Glutamatergic neuron (in vitro differentiated cells): ENCODE data around the gene RNF125. TPM values are rescaled to one million over a fixed set of nuclear protein-coding genes. Genes with fewer than 3 reads are reported as not detected.
"Not testable (repeated sequence)": the region's sequence is repeated elsewhere in the genome, so short reads cannot be mapped to it uniquely, and the experiment has no call there.

ENCODE experiments used
- DNase-seq: peaks from one replicate; pipeline ENCODE4 v3.0.0; 2022
- H3K27ac Mint-ChIP-seq: one replicate; pipeline ENCODE4 v1.8.0; 2020; ENCODE audit warnings: mild to moderate bottlenecking, mixed read lengths, inconsistent platforms; ENCODE audit not compliant: unreplicated experiment
- H3K27me3 Mint-ChIP-seq: one replicate; pipeline ENCODE4 v1.8.0; 2020; ENCODE audit warnings: mild to moderate bottlenecking, moderate library complexity, mixed read lengths, inconsistent platforms; ENCODE audit not compliant: unreplicated experiment
- H3K36me3 Mint-ChIP-seq: one replicate; pipeline ENCODE4 v1.8.0; 2020; ENCODE audit warnings: mild to moderate bottlenecking, mixed read lengths, inconsistent platforms; ENCODE audit not compliant: unreplicated experiment
- H3K4me1 Mint-ChIP-seq: one replicate; pipeline ENCODE4 v1.8.0; 2020; ENCODE audit warnings: mild to moderate bottlenecking, low read depth, mixed read lengths, inconsistent platforms; ENCODE audit not compliant: unreplicated experiment
- H3K4me3 Mint-ChIP-seq: one replicate; pipeline ENCODE4 v1.8.0; 2020; ENCODE audit warnings: mild to moderate bottlenecking, mixed read lengths, inconsistent platforms; ENCODE audit not compliant: unreplicated experiment
- H3K9me3 Mint-ChIP-seq: one replicate; pipeline ENCODE4 v1.8.0; 2020; ENCODE audit warnings: mild to moderate bottlenecking, moderate library complexity, mixed read lengths, inconsistent platforms; ENCODE audit not compliant: unreplicated experiment
- total RNA-seq: library from RNA; stranded (reverse); fragmentation: NEBNext Ultra II Directional; extraction: Animal tissue kit (Norgen Biotek cat#: 25700); gene quantifications from one replicate; pipeline ENCODE4 v1.2.1, GENCODE V29; 2021; ENCODE audit not compliant: unreplicated experiment
- TF ChIP-seq, protein P1 (sequence below): fragments of 200-600 bp; sonication (generic); IDR thresholded peaks from one replicate; pipeline ENCODE4 v1.5.0; 2021; ENCODE audit not compliant: partially characterized antibody, unreplicated experiment

Gene RNF125
- total RNA-seq, 1 donor from 2014 or later, result 1.5 TPM

DNA sequence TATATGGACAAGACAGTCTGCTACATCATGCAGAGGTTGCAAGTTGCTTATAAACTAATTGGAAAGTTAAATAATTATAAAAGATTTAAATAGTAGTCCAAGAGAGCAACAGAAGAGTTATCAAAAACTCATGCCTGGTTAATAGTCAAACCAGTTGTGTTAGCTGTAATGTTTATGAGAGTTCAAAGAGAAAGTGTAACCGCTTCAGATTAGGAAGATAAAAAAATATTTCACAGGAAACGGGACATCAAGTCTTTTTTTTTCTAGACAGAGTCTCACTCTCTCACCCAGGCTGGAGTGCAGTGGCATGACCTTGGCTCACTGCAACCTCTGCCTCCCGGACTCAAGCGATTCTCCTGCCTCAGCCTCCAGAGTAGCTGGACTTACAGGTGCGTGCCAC lies 34.6 kb upstream of the RNF125 start:
- H3K4me1 Mint-ChIP-seq, result no peaks in the 10 kb centered on the region
- H3K27ac Mint-ChIP-seq, result no peak overlapping the region
- no peaks in the 10 kb centered on the region for H3K27me3 Mint-ChIP-seq
- H3K4me3 Mint-ChIP-seq, result no peak overlapping the region
- TF ChIP-seq, protein P1, sequence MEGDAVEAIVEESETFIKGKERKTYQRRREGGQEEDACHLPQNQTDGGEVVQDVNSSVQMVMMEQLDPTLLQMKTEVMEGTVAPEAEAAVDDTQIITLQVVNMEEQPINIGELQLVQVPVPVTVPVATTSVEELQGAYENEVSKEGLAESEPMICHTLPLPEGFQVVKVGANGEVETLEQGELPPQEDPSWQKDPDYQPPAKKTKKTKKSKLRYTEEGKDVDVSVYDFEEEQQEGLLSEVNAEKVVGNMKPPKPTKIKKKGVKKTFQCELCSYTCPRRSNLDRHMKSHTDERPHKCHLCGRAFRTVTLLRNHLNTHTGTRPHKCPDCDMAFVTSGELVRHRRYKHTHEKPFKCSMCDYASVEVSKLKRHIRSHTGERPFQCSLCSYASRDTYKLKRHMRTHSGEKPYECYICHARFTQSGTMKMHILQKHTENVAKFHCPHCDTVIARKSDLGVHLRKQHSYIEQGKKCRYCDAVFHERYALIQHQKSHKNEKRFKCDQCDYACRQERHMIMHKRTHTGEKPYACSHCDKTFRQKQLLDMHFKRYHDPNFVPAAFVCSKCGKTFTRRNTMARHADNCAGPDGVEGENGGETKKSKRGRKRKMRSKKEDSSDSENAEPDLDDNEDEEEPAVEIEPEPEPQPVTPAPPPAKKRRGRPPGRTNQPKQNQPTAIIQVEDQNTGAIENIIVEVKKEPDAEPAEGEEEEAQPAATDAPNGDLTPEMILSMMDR, result no peak
- peaks cover 5% of the 10 kb centered on the region for H3K36me3 Mint-ChIP-seq
- no peaks in the 10 kb centered on the region for H3K9me3 Mint-ChIP-seq
- DNase-seq, result no peak

DNA sequence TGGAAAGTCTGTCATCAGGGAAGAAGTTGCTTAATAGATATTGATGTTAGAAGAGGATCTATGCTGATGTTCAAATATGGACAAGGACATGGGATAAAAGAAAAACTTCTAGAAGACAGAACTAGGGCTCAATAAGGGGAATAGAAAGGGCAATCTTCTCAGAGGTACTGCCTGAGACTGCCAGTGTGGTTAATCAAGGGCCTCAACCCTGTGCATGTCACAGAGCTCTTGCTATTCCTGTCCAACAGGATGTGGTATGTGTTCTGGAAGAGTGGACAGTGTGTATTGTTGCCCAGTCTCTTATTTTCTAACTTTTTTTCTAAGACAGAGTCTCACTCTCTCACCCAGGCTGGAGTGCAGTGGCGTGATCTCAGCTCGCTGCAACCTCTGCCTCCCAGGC lies 27.8 kb upstream of the RNF125 start:
- Mint-ChIP-seq H3K4me3 (no peak overlapping the region), H3K27ac (no peak overlapping the region), H3K36me3 (no peaks in the 10 kb centered on the region), H3K4me1 (peaks cover under 1% of the 10 kb centered on the region), H3K27me3 (peaks cover 2% of the 10 kb centered on the region), H3K9me3 (peaks cover 4% of the 10 kb centered on the region)
- TF ChIP-seq, protein P1, result no peak
- DNase-seq, result no peak

DNA sequence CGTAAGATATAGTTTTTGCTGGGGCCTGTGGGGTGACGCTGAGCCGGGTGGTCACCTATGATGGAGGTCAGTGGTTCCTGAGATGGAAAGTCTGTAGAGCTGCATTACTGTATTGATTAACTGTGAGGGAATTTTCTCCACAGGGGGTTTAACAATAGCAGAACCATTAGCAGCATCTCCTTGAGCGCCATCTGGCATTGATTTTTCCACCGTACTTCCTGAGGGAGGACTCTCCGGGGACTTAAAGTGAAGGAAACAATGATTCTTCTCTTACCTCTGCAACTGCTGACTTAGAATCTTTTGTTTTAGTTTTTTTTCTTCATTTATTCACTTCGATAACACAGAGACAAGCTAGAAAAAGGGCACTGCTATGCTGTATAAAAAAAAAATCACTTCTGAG lies 22.6 kb upstream of the RNF125 start:
- no peak overlapping the region for H3K27ac Mint-ChIP-seq
- H3K27me3 Mint-ChIP-seq, result peaks cover 2% of the 10 kb centered on the region
- no peak overlapping the region for H3K4me3 Mint-ChIP-seq
- peaks cover 2% of the 10 kb centered on the region for H3K36me3 Mint-ChIP-seq
- peaks cover 5% of the 10 kb centered on the region for H3K9me3 Mint-ChIP-seq
- H3K4me1 Mint-ChIP-seq, result peaks cover 5% of the 10 kb centered on the region
- TF ChIP-seq, protein P1, result no peak
- DNase-seq, result peak; percentile 24

DNA sequence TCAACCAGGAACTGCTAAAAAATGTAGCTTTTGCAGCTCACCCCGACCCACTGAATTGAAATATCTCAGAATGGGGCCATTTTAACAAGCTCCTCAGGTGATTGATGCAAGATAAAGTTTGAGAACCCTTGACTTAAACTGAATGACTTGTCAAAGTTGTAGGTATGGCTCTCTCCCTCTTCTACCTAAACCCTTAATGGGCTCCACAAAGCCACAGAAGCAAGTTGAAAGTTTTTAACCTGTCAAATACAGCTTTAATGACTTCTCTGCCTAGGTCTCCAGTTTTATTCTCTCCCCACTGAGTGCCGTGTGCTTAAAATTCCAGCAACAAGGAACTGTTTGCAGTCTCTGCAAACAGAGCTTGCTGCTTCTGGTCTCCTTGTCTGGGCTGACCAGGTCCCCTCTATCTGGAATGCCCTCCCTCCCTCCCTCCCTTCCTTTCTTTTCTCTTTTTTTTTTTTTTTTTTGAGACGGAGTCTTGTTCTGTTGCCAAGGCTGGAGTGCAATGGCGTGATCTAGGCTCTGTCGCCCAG lies 19.7 kb upstream of the RNF125 start:
- H3K4me3 Mint-ChIP-seq, result no peak overlapping the region
- peaks cover 5% of the 10 kb centered on the region for H3K4me1 Mint-ChIP-seq
- H3K9me3 Mint-ChIP-seq, result peaks cover 10% of the 10 kb centered on the region
- no peak overlapping the region for H3K27ac Mint-ChIP-seq
- TF ChIP-seq, protein P1, result no peak
- no peak for DNase-seq
- peaks cover 2% of the 10 kb centered on the region for H3K27me3 Mint-ChIP-seq
- peaks cover 12% of the 10 kb centered on the region for H3K36me3 Mint-ChIP-seq

DNA sequence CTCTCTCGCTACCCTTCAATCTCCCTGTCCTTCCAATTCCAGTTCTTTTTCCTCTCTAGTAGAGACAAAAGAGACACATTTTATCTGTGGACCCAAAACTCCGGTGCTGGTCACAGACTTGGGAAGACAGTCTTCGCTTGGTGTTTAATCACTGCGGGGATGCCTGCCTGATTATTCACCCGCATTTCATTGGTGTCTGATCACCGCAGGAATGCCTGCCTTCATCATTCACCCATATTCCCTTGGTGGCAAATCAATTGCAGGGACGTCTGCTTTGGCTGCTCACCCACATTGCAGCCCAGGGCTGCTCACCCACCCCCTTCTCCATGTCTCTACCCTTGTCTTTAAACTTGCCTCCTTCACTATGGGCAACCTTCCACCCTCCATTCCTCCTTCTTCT lies 17.5 kb upstream of the RNF125 start:
- DNase-seq, H3K4me3 Mint-ChIP-seq, H3K9me3 Mint-ChIP-seq, H3K27me3 Mint-ChIP-seq, H3K27ac Mint-ChIP-seq, H3K4me1 Mint-ChIP-seq: not testable (repeated sequence)
- H3K36me3 Mint-ChIP-seq, result peaks cover 12% of the 10 kb centered on the region

DNA sequence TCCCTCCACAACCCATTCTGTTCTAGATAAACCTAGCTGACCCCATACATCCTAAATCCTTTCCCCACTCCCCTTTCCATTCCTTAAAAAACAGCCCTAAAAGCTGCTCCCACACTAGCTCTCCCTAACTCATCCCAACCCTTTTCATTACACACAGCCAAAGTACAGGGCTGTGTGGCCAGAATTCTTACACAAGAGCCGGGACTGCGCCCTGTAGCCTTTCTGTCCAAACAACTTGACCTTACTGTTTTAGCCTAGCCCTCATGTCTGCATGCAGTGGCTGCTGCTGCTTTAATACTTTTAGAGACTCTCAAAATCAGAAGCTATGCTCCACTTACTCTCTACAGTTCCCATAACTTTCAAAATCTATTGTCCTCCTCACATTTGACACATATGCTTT lies 14.8 kb upstream of the RNF125 start:
- H3K36me3 Mint-ChIP-seq, result peaks cover 12% of the 10 kb centered on the region
- H3K4me1 Mint-ChIP-seq, H3K27me3 Mint-ChIP-seq, H3K27ac Mint-ChIP-seq, H3K4me3 Mint-ChIP-seq, DNase-seq, H3K9me3 Mint-ChIP-seq: not testable (repeated sequence)
